Heart left ventricle (tissue), 16 donors: ENCODE data around the gene KCNMB2. TPM values are rescaled to one million over a fixed set of nuclear protein-coding genes. Genes with fewer than 3 reads are reported as not detected.

Experiments
- ATAC-seq, 4 donors: fragments of 200-7000 bp; cut with Tn5 transposase; one replicate each; pipeline ENCODE4 v1.9.1; 2020 to 2022; ENCODE audit warnings: moderate library complexity in 4 of 4, mild to moderate bottlenecking in 3 of 4, moderate number of reproducible peaks in 1 of 4
- DNase-seq, 5 donors: peaks; one replicate each; pipeline ENCODE4 v3.0.0-alpha.2; 2020
- H3K27ac ChIP-seq, 12 donors: fragments of 200-600 bp; sonication (generic) in 4 of 12; one replicate each; pipeline versions ENCODE4 v1.5.0 to v1.8.0; 2016 to 2022; ENCODE audit warnings: mild to moderate bottlenecking in 2 of 12
- H3K27me3 ChIP-seq, 9 donors: fragments of 200-600 bp; sonication (generic) in 2 of 9; one replicate each; pipeline versions ENCODE4 v1.5.1 to v1.8.0; 2016 to 2022; ENCODE audit warnings: mild to moderate bottlenecking in 3 of 9
- H3K36me3 ChIP-seq, 9 donors: fragments of 200-600 bp; sonication (generic) in 2 of 9; one replicate each; pipeline versions ENCODE4 v1.5.0 to v1.8.0; 2018 to 2022; ENCODE audit warnings: mild to moderate bottlenecking in 2 of 9
- H3K4me1 ChIP-seq, 12 donors: fragments of 200-600 bp; sonication (generic) in 4 of 12; one replicate each; pipeline versions ENCODE4 v1.5.0 to v1.8.0; 2016 to 2022; ENCODE audit warnings: mild to moderate bottlenecking in 3 of 12
- H3K4me3 ChIP-seq, 12 donors: fragments of 200-600 bp; sonication (generic) in 4 of 12; one replicate each; pipeline versions ENCODE4 v1.5.0 to v1.8.0; 2017 to 2022; ENCODE audit warnings: mild to moderate bottlenecking in 9 of 12, moderate library complexity in 4 of 12
- H3K9me3 ChIP-seq, 12 donors: fragments of 200-600 bp; sonication (generic) in 4 of 12; one replicate each; pipeline versions ENCODE4 v1.5.0 to v1.8.0; 2016 to 2022; ENCODE audit warnings: mild to moderate bottlenecking in 1 of 12
- POLR2A ChIP-seq, 2 donors: fragments of 450-650 bp; IDR thresholded peaks; one replicate each; pipeline ENCODE4 v1.6.1; 2017; ENCODE audit warnings: antibody characterized with exemption in 2 of 2, mild to moderate bottlenecking in 2 of 2, moderate library complexity in 2 of 2
- WGBS, 4 donors: extraction: QIAGEN DNeasy Blood & Tissue Kit in 2 of 4; methylation state at CpG; one replicate each; pipeline versions ENCODE4 v1.1.5 to v1.1.7; 2013 to 2018; 5-methylcytosine and 5-hydroxymethylcytosine counted together
- intact Hi-C, 10 donors: fragments of 100-400 bp; cut with DNase I; formaldehyde crosslinking; loops; one replicate each; pipeline versions ENCODE4 v1.11.1 to v1.14.2; 2022
- polyA plus RNA-seq, 2 donors: library from polyadenylated mRNA; stranded (reverse); fragments of 200-250 nt; gene quantifications; one replicate each; pipeline ENCODE4 v1.2.3, GENCODE V29; 2013
- total RNA-seq, 9 donors: library from RNA; depleted of rRNA in 2 of 9; stranded (reverse); fragments of >200 nt in 2 of 9; fragmentation: NEBNext Ultra II Directional in 3 of 9; extraction: Animal tissue kit (Norgen Biotek cat#: 25700) in 3 of 9; gene quantifications; one replicate each; pipeline versions ENCODE4 v1.1.0 to v1.2.4, GENCODE V29; 2016 to 2023
- TF ChIP-seq, protein P1 (sequence below), 12 donors: fragments of 200-600 bp; sonication (generic) in 4 of 12; IDR thresholded peaks; one replicate each; pipeline versions ENCODE4 v1.5.0 to v1.8.0; 2018 to 2022; ENCODE audit warnings: antibody characterized with exemption in 12 of 12, mild to moderate bottlenecking in 5 of 12
- donor health status: ischemic (EF 13 %, LVEDD 7.1; RV severe dilation, severe dysfunction).
- donor health status: healthy with polysubstance abuse.
- donor health status: DM: no; HTN: yes; CAD: no.
- donor health status: DM: no; HTN: no; CAD: no.
- donor health status: ischemic (EF 25% LVEDD 6.9; RV normal size, moderate dysfunction).
- donor health status: ischemic (EF 25% LVEDD 5.7; RV mildly dilated, moderate dysfunction).
- donor health status: healthy.
- donor health status: DM: yes; HTN: yes; CAD: no.
- donor health status: ischemic (EF 35%, LVEDD 5.7; RV mildly dilated, moderate dysfunction).
- donor health status: nonischemic (EF 11% LVEDD 7.7; RV severe dilation, severe dysfunction).
- donor health status: DM: yes; HTN: yes; CAD: no.
- donor health status: PGD.
- donor health status: ischemic (EF 29% LVEDD 5.4; RV normal size, mild dysfunction).
- donor health status: nonischemic (EF 23%, LVEDD 6.1; RV moderate dilation, normal function).

KCNMB2 gene
- total and polyA plus RNA-seq, 11 donors, result 0.37 to 5.7 (median 2.0) TPM; not detected in 1

DNA sequence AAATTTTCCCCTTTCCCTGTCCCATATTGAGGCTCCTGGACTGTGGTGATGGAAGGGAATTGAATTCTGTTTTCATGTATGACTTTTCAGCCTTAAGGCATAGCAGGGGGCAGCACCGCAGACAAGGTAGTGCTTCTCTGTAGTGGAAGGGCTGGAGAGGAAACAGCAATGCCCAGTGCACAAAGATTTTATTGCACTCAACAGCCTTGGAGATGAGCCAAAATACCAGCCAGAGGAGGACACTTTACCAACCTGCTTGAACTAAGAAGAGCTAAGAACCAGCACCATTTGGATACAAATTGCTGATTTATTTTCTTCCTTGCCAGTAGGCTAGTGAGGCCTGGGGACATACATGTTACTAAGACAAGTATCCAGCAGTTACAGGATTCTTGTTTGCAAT lies 98.7 kb downstream of the KCNMB2 start:
- Histone ChIP-seq H3K4me1 (no peaks in the 10 kb centered on the region), H3K27me3 (no peaks in the 10 kb centered on the region), H3K36me3 (no peaks in the 10 kb centered on the region), H3K4me3 (no peak overlapping the region), H3K9me3 (no peaks in the 10 kb centered on the region), H3K27ac (no peak overlapping the region)
- 0 to 92% (median 61%) methylated on average over 1 of the region's 1 CpG for WGBS, 4 donors
- TF ChIP-seq, protein P1, sequence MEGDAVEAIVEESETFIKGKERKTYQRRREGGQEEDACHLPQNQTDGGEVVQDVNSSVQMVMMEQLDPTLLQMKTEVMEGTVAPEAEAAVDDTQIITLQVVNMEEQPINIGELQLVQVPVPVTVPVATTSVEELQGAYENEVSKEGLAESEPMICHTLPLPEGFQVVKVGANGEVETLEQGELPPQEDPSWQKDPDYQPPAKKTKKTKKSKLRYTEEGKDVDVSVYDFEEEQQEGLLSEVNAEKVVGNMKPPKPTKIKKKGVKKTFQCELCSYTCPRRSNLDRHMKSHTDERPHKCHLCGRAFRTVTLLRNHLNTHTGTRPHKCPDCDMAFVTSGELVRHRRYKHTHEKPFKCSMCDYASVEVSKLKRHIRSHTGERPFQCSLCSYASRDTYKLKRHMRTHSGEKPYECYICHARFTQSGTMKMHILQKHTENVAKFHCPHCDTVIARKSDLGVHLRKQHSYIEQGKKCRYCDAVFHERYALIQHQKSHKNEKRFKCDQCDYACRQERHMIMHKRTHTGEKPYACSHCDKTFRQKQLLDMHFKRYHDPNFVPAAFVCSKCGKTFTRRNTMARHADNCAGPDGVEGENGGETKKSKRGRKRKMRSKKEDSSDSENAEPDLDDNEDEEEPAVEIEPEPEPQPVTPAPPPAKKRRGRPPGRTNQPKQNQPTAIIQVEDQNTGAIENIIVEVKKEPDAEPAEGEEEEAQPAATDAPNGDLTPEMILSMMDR (IDR thresholded peaks at IDR 0.05), result no peak
- no peak for TF ChIP-seq POLR2A (IDR thresholded peaks at IDR 0.05)
- DNase-seq (no peak), ATAC-seq (no peak)
- intact Hi-C loops, result no loop called here

DNA sequence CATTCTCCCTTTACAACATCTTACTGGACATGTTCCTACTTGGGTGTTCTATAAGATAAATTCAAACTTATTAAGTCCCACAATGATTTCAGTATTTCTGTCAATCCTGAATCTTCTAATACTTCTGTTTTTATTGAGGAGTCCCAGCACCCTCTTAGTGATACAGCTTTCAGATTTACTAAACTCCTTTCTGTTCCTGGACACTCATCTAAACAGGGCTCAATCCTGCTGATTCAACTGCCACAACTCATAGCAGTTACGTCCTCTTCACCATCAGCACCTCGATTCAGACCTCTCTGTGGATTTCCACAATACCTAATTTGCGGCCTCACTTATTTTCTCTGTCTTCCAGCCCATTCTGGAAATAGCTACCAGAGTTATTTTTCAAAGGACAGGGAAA lies 101.6 kb downstream of the KCNMB2 start:
- Histone ChIP-seq H3K27ac (no peak overlapping the region), H3K27me3 (no peaks in the 10 kb centered on the region), H3K36me3 (no peaks in the 10 kb centered on the region), H3K4me3 (no peak overlapping the region), H3K4me1 (no peaks in the 10 kb centered on the region), H3K9me3 (no peaks in the 10 kb centered on the region)
- TF ChIP-seq, protein P1 (IDR thresholded peaks at IDR 0.05), result no peak
- no peak for TF ChIP-seq POLR2A (IDR thresholded peaks at IDR 0.05)
- intact Hi-C loops, result no loop called here
- DNase-seq, result no peak
- ATAC-seq, result no peak
- 79 to 87% (median 83%) methylated on average over 3 of the region's 3 CpGs for WGBS, 4 donors

DNA sequence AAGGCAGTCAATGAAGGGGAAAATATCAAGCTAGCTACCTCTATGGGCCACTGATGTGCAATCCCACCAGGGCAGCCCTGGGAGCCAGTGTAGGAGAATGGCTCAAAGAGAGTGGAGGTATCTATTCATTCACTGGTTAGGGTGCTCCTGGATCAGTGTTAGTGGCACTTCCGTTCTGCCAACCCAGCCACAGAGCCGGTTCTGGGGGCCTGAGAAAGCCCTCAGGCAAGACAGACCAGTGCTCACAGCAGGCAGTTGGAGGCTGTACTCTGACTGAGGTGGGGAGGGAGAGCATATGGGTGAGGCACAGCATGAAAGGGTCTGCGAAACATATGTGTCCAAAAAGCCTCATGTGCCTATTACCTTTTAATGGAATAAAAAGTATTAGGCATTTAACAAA lies 109.3 kb downstream of the KCNMB2 start:
- no peak for ATAC-seq
- Histone ChIP-seq H3K27me3 (no peaks in the 10 kb centered on the region), H3K9me3 (peaks cover 0 to 6% (median 0%) of the 10 kb centered on the region in 12 donors), H3K27ac (no peak overlapping the region), H3K4me3 (no peak overlapping the region), H3K4me1 (peaks cover 0 to 11% (median 0%) of the 10 kb centered on the region in 12 donors), H3K36me3 (no peaks in the 10 kb centered on the region)
- no peak for TF ChIP-seq POLR2A (IDR thresholded peaks at IDR 0.05)
- TF ChIP-seq, protein P1 (IDR thresholded peaks at IDR 0.05), result no peak
- intact Hi-C loops, result no loop called here
- WGBS, 4 donors, result 85 to 94% (median 90%) methylated on average over 3 of the region's 3 CpGs
- no peak for DNase-seq

DNA sequence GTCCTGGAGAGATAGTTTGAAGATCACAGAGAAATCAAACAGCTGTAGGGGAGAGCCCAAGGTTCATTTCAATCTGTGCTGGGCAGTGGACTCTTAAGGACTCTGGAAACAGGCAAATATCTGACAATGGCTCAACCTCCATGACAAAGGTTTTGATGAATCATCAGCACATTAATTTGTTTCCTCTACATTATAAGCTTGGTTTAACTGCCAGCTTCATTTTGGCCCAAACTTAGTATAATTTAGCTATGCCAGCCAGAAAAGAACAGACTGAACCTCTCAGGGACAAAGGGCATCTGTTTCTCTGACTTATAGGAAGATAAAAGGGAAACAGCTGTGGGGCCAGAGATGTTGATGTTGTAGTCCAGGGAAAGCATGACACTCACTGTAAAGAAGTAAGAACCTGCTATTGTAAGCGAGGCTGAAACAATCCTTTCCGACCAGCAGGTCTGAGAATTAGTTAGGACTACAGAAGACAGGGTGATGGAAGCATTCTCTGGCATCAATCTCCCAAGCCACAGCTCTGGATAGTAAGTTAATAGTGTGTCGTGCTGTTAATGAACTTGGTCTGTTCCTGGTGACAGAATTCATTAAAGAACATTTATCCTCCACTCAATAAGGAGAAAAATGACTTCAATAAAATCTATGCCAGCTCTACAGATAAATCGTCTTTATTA lies 110.1 kb downstream of the KCNMB2 start:
- TF ChIP-seq, protein P1 (IDR thresholded peaks at IDR 0.05), result no peak
- 51 to 66% (median 59%) methylated on average over 4 of the region's 4 CpGs for WGBS, 4 donors
- Histone ChIP-seq H3K27ac (no peak overlapping the region), H3K4me1 (peaks cover 0 to 11% (median 0%) of the 10 kb centered on the region in 12 donors), H3K27me3 (no peaks in the 10 kb centered on the region), H3K4me3 (no peak overlapping the region), H3K36me3 (no peaks in the 10 kb centered on the region), H3K9me3 (peaks cover 0 to 13% (median 0%) of the 10 kb centered on the region in 12 donors)
- intact Hi-C loops, result no loop called here
- ATAC-seq (no peak), DNase-seq (no peak)
